HL-60 (cell line): Measurements from ENCODE around the gene PRKCD.

Experiments
- DNase-seq, 2 experiments: peaks; one replicate each; pipeline ENCODE4 v3.0.0-alpha.2; 2010 to 2020; ENCODE audit warnings: low read depth in 1 of 2, low spot score in 1 of 2
- H3K27ac ChIP-seq: fragments of 250-450 bp; sonication (Bioruptor Pico); replicated peaks from 2 replicates; pipeline ENCODE4 v1.5.1; 2020; ENCODE audit warnings: mild to moderate bottlenecking, moderate library complexity
- H3K27me3 ChIP-seq: fragments of 250-450 bp; sonication (Bioruptor Pico); 2 replicates; pipeline ENCODE4 v1.5.1; 2021; ENCODE audit warnings: mild to moderate bottlenecking, moderate library complexity; ENCODE audit not compliant: insufficient read depth, poor library complexity, severe bottlenecking
- H3K4me3 ChIP-seq: replicated peaks from 2 replicates; pipeline ENCODE4 v1.5.1; 2011; ENCODE audit warnings: mild to moderate bottlenecking, control low read depth, low read length; ENCODE audit not compliant: insufficient read depth
- GABPA ChIP-seq: IDR thresholded peaks from 2 replicates; pipeline ENCODE4 v1.6.1; 2012; ENCODE audit warnings: low read depth
- POLR2AphosphoS5 ChIP-seq: IDR thresholded peaks from 2 replicates; pipeline ENCODE4 v1.6.1; 2012; ENCODE audit warnings: low read depth
- SPI1 ChIP-seq: IDR thresholded peaks from 2 replicates; pipeline ENCODE4 v1.6.1; 2012; ENCODE audit warnings: low read depth, mild to moderate bottlenecking, borderline replicate concordance
- TF ChIP-seq, protein P1 (sequence below): IDR thresholded peaks from 2 replicates; pipeline ENCODE4 v1.6.1; 2012; ENCODE audit warnings: low read depth; ENCODE audit not compliant: insufficient replicate concordance
- TF ChIP-seq, protein P2 (sequence below): IDR thresholded peaks from one replicate; pipeline ENCODE4 v1.5.1; 2011; ENCODE audit warnings: low read length, control low read depth, inconsistent platforms; ENCODE audit not compliant: insufficient read depth

Gene PRKCD

GRCh38 chr3:53147903-53148400, 13.1 kb upstream of the PRKCD start:
- no peak for TF ChIP-seq SPI1
- TF ChIP-seq, protein P1, sequence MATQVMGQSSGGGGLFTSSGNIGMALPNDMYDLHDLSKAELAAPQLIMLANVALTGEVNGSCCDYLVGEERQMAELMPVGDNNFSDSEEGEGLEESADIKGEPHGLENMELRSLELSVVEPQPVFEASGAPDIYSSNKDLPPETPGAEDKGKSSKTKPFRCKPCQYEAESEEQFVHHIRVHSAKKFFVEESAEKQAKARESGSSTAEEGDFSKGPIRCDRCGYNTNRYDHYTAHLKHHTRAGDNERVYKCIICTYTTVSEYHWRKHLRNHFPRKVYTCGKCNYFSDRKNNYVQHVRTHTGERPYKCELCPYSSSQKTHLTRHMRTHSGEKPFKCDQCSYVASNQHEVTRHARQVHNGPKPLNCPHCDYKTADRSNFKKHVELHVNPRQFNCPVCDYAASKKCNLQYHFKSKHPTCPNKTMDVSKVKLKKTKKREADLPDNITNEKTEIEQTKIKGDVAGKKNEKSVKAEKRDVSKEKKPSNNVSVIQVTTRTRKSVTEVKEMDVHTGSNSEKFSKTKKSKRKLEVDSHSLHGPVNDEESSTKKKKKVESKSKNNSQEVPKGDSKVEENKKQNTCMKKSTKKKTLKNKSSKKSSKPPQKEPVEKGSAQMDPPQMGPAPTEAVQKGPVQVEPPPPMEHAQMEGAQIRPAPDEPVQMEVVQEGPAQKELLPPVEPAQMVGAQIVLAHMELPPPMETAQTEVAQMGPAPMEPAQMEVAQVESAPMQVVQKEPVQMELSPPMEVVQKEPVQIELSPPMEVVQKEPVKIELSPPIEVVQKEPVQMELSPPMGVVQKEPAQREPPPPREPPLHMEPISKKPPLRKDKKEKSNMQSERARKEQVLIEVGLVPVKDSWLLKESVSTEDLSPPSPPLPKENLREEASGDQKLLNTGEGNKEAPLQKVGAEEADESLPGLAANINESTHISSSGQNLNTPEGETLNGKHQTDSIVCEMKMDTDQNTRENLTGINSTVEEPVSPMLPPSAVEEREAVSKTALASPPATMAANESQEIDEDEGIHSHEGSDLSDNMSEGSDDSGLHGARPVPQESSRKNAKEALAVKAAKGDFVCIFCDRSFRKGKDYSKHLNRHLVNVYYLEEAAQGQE, result no peak
- TF ChIP-seq, protein P2, sequence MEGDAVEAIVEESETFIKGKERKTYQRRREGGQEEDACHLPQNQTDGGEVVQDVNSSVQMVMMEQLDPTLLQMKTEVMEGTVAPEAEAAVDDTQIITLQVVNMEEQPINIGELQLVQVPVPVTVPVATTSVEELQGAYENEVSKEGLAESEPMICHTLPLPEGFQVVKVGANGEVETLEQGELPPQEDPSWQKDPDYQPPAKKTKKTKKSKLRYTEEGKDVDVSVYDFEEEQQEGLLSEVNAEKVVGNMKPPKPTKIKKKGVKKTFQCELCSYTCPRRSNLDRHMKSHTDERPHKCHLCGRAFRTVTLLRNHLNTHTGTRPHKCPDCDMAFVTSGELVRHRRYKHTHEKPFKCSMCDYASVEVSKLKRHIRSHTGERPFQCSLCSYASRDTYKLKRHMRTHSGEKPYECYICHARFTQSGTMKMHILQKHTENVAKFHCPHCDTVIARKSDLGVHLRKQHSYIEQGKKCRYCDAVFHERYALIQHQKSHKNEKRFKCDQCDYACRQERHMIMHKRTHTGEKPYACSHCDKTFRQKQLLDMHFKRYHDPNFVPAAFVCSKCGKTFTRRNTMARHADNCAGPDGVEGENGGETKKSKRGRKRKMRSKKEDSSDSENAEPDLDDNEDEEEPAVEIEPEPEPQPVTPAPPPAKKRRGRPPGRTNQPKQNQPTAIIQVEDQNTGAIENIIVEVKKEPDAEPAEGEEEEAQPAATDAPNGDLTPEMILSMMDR, result no peak
- no peak for TF ChIP-seq GABPA
- TF ChIP-seq POLR2AphosphoS5, result no peak
- DNase-seq, result no peak
- Histone ChIP-seq H3K27me3 (no peaks in the 10 kb centered on the region), H3K4me3 (no peak overlapping the region), H3K27ac (peak overlapping the region; percentile 58)

- Histone ChIP-seq H3K27me3 (no peaks in the 10 kb centered on the region), H3K27ac (no peak overlapping the region), H3K4me3 (no peak overlapping the region)
- DNase-seq, result no peak
- TF ChIP-seq, protein P2, result no peak
- TF ChIP-seq POLR2AphosphoS5 (no peak), SPI1 (no peak)
Observed at GRCh38 chr3:53149006-53149690, 11.9 kb upstream of the PRKCD start.

DNA sequence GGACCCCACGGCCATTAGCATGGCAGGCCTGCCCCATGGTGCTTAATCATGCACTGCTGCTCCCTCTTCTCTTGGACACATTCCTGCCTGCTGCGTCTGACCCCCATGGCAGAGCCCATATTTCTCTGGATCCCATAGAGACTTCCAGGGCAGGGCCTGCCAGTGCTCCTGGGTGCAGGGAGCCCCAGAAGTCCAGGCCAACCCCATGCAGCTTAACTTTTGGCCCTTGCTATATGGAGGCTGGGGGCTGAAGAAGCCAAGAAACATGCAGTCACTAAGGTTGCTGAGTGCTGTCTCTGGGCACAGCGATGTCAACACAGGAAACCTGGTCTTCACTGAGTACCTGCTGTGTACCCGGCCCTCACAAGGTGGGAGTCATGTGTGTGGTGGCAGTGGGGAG, 11.3 kb upstream of the PRKCD start:
- H3K4me3 ChIP-seq, result no peak overlapping the region
- TF ChIP-seq GABPA, result no peak
- TF ChIP-seq, protein P2, result no peak
- TF ChIP-seq SPI1, result no peak
- TF ChIP-seq, protein P1, result no peak
- no peak for TF ChIP-seq POLR2AphosphoS5
- no peak for DNase-seq
- H3K27ac ChIP-seq, result no peak overlapping the region
- no peaks in the 10 kb centered on the region for H3K27me3 ChIP-seq
